ENCODE measurements around the gene THG1L.

GRCh38 chr5:157729858-157730257, 1.4 kb upstream of the THG1L start:
- TF ChIP-seq SUZ12 (IDR thresholded peaks at IDR 0.05; ENCODE audit: extremely low read depth, insufficient read depth, insufficient read length): no peak
- TF ChIP-seq YY1 (IDR thresholded peaks at IDR 0.05; ENCODE audit: insufficient read depth, insufficient read length): no peak
- no peak for TF ChIP-seq ZNF274 (IDR thresholded peaks at IDR 0.05; ENCODE audit: low read depth, low read length)

All from NT2/D1 (cell line).